Measurements from ENCODE around the gene KRTAP1-5.
A peak's percentile ranks its signal among the peaks of the same experiment; 100 is the strongest.
"Not testable (repeated sequence)": the region's sequence is repeated elsewhere in the genome, so short reads cannot be mapped to it uniquely, and the experiment has no call there.

KRTAP1-5 gene

DNA sequence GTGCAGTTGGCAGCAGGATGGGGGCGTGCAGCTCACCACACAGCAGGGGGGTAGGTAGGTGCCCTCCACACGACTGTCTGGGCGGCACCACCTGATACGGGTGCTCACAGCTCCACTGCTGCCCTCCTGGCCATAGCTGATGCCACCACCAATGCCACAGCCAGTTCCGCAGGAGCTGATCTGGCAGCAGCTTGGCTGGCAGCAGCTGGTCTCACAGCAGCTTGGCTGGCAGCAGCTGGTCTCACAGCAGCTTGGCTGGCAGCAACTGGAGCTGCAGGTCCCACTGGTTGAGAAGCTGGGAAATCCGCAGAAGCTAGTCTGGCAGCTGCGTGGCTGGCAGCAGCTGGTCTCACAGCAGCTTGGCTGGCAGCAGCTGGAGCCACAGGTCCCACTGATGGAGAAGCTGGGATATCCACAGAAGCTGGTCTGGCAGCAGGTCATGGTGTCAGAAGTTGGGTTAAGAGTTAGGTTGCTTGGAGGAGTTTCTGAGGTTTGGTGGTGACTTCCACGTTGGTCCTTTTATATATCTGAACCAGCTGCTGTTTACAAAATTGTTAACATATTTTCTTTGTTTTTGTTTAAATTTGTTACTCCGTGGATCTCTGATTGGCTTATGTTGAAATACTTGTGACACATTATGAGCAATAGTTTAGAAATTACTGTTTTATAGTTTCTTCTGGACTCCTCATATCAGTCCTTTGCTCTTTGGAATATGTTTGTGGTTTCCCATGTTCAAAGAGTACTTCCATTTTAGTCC is at the start of gene KRTAP1-5:
KRTAP1-5 (minus strand) TSS at position 494 of the 757 bp plus-strand sequence; CDS start at position 441, 53 bp downstream.
- DNase-seq (ENCODE audit: low read depth), result peak; percentile 94

- DNase-seq (ENCODE audit: low read depth), result no peak
Measured at GRCh38 chr17:41076788-41077187, 49.8 kb upstream of the KRTAP1-5 start.

GRCh38 chr17:41073676-41074075 is 46.7 kb upstream of the KRTAP1-5 start:
- DNase-seq (ENCODE audit: low read depth), result no peak

- DNase-seq (ENCODE audit: low read depth), result no peak
Measured at GRCh38 chr17:41071606-41072360, 44.8 kb upstream of the KRTAP1-5 start.

DNA sequence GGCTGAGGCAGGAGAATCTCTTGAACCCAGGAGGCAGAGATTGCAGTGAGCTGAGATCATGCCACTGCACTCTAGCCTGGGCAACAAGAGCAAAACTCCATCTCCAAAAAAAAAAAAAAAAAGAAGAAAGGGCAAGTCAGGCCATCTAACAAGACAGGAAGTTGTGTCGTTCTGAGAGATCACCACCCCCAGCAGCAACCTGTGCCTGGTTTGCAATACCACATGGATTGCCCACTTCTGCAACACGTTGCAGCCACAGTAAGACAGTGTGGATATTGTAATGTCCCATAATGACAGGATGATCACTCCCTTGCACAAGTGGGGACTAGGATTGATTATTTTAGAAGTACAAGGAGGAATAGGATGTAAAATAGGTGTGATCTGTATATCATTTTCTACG is 42.0 kb upstream of the KRTAP1-5 start:
- no peak for DNase-seq (ENCODE audit: low read depth)

DNA sequence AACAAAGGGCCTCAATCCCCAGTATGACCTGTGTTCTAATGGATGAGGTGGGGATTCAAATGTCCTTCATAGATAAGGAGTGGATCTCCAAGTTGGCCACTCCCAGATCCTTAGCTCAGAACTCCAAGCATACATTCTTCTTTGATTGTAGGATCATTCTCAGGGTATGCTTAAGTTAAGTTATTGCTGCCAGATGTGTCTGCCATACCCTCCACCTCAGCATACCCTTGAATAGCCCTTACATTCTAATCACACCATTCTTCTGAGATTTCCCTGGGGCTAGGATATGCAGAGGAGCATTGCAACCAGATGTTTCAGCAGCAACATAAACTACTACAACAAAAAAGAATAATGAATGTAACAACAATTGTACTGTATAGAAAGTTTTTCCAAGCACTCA is 40.3 kb upstream of the KRTAP1-5 start:
- peak; percentile 45 for DNase-seq (ENCODE audit: low read depth)

DNA sequence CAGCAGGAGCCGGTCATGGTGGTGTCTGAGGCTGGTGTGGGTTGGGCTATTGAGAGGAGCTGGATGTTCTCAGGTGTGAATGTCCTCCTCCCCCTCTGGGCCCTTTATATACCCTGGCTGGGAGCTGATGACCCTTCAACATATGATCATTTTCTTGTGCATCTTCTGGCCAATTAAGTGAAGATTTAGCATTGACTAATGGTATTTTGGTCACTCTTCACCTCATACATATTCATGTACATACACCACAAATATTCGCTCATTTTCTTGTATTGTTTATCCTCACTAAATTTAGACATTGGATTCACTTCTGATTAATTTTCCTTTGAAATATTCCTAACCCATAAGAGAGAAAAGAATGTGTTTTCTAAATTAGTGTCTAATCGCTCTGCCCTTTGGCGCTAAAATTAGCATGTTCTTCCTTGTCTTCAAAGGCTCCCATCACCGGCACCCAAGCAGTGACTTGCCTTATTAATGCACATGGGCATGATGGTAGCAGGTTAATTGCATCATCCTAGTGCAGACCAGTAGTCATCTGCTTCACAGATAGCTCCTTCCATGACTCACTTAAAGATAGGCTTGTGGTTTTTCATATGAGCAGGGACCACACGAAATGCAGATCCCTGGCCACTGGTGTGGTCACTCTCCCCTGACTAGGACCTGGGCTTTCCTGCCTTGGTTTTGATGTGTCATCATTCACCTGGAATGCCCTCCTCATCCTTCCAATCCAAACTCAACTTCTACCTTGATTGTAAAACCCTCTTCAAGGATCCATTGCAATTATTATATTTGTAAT is 39.0 kb upstream of the KRTAP1-5 start, which contains the start of gene KRTAP2-4:
KRTAP2-4 (minus strand) TSS at position 51 of the 796 bp plus-strand sequence; CDS start at position 17, 34 bp downstream.
- DNase-seq (ENCODE audit: low read depth), result peak; percentile 33

- DNase-seq (ENCODE audit: low read depth), result not testable (repeated sequence)
Measured at GRCh38 chr17:41065016-41065689, 38.1 kb upstream of the KRTAP1-5 start.

GRCh38 chr17:41064301-41064700 is 37.3 kb upstream of the KRTAP1-5 start:
- no peak for DNase-seq (ENCODE audit: low read depth)

GRCh38 chr17:41063449-41063848 is 36.4 kb upstream of the KRTAP1-5 start:
- DNase-seq (ENCODE audit: low read depth), result no peak

DNA sequence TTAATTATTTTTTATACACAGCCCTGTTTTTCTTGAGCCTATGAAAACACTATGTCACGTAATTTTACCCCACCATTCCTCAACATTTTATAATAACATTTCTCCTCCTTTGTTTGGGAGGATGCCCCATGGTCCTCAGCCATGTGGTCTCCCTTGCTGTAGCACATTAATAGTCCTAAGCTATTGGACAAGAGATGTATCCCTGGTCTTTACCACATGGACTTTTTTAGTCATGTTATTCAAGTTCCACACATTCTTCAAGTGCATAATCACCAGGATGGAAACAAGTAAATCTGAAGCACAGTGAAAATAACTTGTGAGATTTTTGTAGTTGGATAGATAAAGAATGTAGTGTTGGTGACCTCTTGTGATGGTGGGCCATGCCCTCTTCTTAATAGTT is 35.0 kb upstream of the KRTAP1-5 start:
- peak; percentile 92 for DNase-seq (ENCODE audit: low read depth)

DNA sequence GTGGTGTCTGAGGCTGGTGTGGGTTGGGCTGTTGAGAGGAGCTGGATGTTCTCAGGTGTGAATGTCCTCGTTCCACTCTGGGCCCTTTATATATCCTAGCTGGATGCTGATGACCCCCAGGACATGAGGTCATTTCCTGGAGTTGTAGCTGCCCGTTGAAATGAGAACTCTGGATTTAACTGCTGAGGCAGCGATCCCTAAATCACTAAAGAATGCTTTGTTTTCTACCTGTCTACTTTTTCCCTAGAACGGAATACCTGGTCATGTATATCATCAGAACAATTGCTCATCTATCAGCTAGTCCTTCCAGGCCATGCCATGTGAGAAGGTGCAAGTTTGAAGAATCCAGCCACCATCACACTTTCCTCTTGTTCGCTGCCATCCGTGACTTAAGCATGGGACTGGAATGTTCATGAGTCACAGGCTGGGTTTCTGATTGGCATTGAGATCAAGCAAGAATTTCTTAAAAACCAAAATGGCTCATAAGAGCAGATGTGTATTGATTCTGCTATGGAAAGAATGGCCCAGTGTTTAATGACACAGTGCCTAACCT is 33.1 kb upstream of the KRTAP1-5 start, which contains the start of gene KRTAP2-3:
KRTAP2-3 (minus strand) TSS at position 63 of the 553 bp plus-strand sequence. CDS start 64 bp downstream, outside the sequence.
- DNase-seq (ENCODE audit: low read depth), result peak; percentile 90

DNA sequence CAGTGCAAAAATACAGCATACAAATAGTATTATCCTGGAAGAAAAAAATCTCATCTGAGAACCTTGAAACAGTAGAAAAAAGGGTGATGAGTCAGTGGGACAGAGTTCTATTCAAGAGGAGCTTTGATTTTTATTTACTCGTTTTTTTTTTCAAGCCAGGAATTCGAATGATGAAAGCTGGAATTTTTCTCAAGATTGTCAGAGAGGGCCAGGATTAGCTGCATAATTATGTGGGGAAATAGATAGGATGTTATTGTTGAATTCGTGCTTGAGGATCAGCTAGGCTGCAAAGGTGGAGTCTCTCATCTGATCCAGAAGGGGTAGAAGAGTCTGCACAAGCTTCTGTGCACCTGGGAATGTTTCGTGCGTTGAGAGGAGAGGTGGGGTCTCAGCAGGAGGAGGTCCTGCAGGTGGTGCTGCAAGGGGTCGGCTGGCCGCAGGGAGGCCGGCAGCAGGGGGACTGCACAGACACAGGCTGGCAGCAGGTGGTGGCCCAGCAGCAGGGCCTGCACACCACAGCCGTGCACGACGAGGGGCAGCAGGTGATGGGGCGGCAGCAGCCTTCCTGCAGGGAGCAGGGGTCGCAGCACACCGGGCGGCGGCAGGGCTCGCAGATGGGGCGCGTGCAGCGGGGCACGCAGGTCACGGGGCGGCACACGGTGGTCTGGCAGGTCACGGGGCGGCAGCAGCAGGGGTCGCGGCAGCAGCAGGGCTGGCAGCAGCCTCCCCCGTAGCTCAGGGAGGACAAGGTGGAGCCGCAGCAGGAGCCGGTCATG is 32.5 kb upstream of the KRTAP1-5 start:
- peak; percentile 83 for DNase-seq (ENCODE audit: low read depth)

- DNase-seq (ENCODE audit: low read depth), result no peak
Measured at GRCh38 chr17:41058741-41059140, 31.7 kb upstream of the KRTAP1-5 start.

- no peak for DNase-seq (ENCODE audit: low read depth)
Measured at GRCh38 chr17:41057547-41057946, 30.5 kb upstream of the KRTAP1-5 start.

- not testable (repeated sequence) for DNase-seq (ENCODE audit: low read depth)
Measured at GRCh38 chr17:41055130-41055529, 28.1 kb upstream of the KRTAP1-5 start, which contains the start of gene KRTAP2-2. KRTAP2-2 (minus strand) TSS chr17:41055230; CDS start chr17:41055211, 19 bp downstream.

- DNase-seq (ENCODE audit: low read depth), result not testable (repeated sequence)
Measured at GRCh38 chr17:41054556-41054955, 27.5 kb upstream of the KRTAP1-5 start.

- no peak for DNase-seq (ENCODE audit: low read depth)
Measured at GRCh38 chr17:41054025-41054424, 27.0 kb upstream of the KRTAP1-5 start.

GRCh38 chr17:41052566-41052965 is 25.6 kb upstream of the KRTAP1-5 start:
- DNase-seq (ENCODE audit: low read depth), result no peak

DNA sequence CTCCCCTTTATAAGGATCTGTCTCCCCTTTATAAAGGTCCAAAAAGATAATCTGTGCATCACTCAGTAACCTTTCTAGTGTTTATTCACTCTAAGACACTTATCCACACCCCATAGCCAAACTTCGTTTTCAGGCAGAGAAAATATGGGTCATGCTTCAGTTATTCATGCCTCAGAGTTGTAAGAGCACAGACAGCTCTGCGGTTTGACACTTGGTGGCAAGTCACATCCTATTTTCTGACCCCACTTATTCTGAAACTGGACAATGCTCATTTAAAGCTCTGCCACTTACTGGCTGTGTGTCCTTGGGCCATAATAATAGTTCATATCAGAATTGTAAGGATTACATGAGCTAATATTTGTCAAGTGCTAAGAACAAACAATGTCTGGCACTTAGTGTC is 22.1 kb upstream of the KRTAP1-5 start:
- DNase-seq (ENCODE audit: low read depth), result peak; percentile 31

Data from fibroblast of gingiva (primary cell).